ENCODE results near the gene TOLLIP.

The TOLLIP gene

DNA sequence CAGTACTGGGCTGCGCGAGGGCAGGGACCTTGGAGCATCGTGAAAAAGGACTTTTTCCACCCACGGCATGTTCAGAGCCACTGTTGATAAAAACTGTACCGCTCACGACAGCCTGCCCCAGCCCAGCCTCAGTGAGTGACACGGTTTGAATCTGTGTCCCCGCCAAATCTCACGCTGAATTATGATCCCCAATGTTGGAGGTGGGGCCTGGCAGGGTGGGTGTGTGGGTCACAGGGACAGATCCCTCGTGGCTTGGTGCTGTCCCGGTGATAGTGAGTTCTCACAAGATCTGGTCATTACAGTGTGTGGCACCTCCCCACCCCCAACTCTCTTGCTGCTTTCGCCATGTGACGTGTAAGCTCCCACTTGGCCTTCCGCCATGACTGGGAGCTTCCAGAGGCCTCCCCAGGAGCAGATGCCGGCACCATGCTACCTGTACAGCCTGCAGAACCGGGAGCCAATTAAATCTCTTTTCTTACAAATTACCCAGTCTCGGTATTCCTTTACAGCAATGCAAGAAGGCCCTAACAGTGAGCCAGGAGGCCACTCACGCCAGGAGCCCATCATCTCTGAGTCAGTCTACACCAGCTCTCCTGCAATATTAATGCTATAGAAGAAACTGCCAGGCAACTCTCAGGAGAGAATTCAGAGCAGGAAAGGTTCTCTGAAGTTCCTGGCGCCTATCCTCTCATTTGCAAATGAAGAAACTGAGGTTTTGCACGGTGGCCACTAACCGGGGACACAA lies 1.3 kb downstream of the TOLLIP start:
- H3K4me3 ChIP-seq (ENCODE audit: low read depth, low read length) = peak overlapping the region; percentile 34
- DNase-seq (ENCODE audit: low read depth) = no peak
- TF ChIP-seq, protein P1, sequence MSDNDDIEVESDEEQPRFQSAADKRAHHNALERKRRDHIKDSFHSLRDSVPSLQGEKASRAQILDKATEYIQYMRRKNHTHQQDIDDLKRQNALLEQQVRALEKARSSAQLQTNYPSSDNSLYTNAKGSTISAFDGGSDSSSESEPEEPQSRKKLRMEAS (IDR thresholded peaks at IDR 0.05; ENCODE audit: low read depth, low read length) = no peak
- no peak for TF ChIP-seq MYC (IDR thresholded peaks at IDR 0.05; ENCODE audit: low read depth, low read length)
- TF ChIP-seq, protein P2, sequence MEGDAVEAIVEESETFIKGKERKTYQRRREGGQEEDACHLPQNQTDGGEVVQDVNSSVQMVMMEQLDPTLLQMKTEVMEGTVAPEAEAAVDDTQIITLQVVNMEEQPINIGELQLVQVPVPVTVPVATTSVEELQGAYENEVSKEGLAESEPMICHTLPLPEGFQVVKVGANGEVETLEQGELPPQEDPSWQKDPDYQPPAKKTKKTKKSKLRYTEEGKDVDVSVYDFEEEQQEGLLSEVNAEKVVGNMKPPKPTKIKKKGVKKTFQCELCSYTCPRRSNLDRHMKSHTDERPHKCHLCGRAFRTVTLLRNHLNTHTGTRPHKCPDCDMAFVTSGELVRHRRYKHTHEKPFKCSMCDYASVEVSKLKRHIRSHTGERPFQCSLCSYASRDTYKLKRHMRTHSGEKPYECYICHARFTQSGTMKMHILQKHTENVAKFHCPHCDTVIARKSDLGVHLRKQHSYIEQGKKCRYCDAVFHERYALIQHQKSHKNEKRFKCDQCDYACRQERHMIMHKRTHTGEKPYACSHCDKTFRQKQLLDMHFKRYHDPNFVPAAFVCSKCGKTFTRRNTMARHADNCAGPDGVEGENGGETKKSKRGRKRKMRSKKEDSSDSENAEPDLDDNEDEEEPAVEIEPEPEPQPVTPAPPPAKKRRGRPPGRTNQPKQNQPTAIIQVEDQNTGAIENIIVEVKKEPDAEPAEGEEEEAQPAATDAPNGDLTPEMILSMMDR (IDR thresholded peaks at IDR 0.05; ENCODE audit: low read depth, low read length) = no peak
- no peak for TF ChIP-seq POLR2A (IDR thresholded peaks at IDR 0.05; ENCODE audit: extremely low read depth, insufficient read length)

DNA sequence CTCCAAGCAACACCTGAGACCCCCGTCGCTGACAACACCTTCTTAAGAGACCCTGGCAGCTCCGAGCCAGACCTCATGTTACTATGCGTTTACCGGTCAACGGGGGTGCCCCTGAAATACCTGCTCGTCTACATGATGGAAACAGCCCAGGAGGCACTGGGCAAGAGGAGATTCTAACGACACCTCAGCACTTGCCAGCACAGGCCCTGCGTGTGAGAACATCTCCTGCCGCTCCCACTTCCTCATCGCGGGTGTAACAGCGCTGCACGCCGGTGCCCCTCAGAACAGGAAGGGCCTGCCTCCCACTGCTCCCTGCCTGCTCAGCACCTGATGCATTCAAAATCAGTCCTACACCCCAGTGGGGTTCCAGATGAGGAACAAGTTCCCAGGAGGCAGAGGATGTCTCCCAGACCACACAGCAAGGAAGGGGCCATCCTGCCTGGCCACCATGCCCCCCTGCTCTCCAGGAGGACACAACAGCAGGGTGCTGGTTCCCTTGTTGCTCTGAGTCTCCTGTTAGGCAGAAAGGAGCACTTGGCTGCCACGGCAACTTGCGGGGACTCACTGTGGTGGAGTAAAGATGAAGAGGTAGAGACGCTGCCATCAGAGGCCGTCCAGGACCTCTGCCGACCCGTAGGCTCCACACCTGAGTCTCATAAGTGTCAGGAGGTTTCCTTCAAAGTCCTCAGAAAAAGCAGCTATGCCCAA lies 2.1 kb downstream of the TOLLIP start:
- no peak overlapping the region for H3K4me3 ChIP-seq (ENCODE audit: low read depth, low read length)
- DNase-seq (ENCODE audit: low read depth) = peak; percentile 68
- TF ChIP-seq, protein P1 (IDR thresholded peaks at IDR 0.05; ENCODE audit: low read depth, low read length) = no peak
- TF ChIP-seq, protein P2 (IDR thresholded peaks at IDR 0.05; ENCODE audit: low read depth, low read length) = no peak
- TF ChIP-seq POLR2A (IDR thresholded peaks at IDR 0.05; ENCODE audit: extremely low read depth, insufficient read length) (no peak), MYC (IDR thresholded peaks at IDR 0.05; ENCODE audit: low read depth, low read length) (no peak)

DNA sequence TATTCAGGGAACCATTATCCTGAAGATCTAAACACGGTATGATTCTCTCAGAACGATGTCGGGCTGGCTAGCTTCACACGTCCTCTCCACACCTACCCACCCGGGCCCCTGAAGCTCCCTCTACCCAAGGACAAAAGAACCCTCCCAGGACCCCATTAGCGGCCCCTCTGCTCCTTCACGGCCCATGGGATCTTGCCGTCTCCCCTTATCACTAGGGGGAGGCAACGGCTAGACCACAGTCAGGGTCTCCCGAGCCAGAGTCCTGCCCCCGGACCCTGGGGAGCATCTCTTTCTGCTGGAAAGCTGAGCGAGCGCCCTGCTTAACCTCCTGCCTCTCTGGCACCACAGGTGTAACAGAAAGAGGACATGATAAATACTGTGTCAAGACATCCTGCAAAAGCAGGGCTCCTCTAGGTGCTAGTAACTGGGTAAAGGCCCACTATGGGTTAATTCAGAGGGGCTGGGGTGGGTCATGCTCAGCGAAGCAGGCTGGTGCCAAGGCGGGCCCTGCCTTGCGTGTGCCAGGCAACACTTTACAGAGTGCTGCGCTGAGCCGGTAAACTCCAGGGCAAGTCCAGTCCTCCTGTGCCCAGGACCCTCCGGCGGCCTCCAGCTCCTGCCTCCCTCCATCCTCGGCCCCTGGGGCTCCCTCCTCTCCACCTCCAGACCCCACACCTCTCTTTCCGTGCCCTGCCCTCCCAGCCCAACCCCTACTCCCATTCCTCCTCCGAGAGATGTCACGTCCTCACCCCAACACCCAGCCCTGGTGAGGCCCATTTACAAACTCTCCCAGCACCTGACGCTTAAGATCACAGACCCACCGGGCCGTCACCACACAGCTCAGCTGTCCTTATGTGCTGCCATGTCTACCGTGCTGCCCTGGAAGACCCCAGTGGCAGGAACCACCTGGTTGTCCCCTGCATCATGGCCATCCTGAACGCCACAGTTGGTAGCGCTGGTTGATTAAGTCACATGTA lies 3.0 kb downstream of the TOLLIP start:
- DNase-seq (ENCODE audit: low read depth) = no peak
- no peak overlapping the region for H3K4me3 ChIP-seq (ENCODE audit: low read depth, low read length)
- TF ChIP-seq, protein P2 (IDR thresholded peaks at IDR 0.05; ENCODE audit: low read depth, low read length) = no peak
- TF ChIP-seq POLR2A (IDR thresholded peaks at IDR 0.05; ENCODE audit: extremely low read depth, insufficient read length) (no peak), MYC (IDR thresholded peaks at IDR 0.05; ENCODE audit: low read depth, low read length) (no peak)
- TF ChIP-seq, protein P1 (IDR thresholded peaks at IDR 0.05; ENCODE audit: low read depth, low read length) = no peak

DNA sequence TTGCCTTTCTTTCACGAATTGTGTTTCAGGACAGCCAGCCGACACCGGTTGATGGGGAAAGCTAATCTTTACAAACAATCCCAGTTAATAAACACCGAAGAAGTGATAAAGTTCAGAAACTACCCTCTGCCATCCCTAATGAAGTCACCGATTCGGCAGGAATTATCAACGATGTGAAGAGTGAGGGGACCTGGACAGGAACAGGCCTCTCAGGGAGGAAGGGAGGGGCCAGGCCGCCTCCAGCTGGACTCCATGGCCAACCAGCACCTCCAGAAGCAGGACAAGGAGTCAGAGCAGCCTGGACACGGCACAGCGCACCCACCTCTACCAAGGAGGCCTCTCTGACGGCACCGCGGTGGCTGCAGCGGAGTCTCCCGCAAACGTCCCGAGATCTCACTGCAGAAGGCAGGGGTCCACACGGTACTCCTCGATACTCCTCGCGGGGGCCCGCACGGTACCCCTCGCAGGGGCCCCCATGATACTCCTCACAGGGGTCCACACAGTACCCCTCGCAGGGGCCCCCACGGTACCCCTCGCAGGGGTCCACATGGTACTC lies 3.9 kb downstream of the TOLLIP start:
- H3K4me3 ChIP-seq (ENCODE audit: low read depth, low read length) = no peak overlapping the region
- no peak for DNase-seq (ENCODE audit: low read depth)
- TF ChIP-seq MYC (IDR thresholded peaks at IDR 0.05; ENCODE audit: low read depth, low read length) = no peak
- TF ChIP-seq, protein P2 (IDR thresholded peaks at IDR 0.05; ENCODE audit: low read depth, low read length) = no peak
- no peak for TF ChIP-seq POLR2A (IDR thresholded peaks at IDR 0.05; ENCODE audit: extremely low read depth, insufficient read length)
- TF ChIP-seq, protein P1 (IDR thresholded peaks at IDR 0.05; ENCODE audit: low read depth, low read length) = no peak

DNA sequence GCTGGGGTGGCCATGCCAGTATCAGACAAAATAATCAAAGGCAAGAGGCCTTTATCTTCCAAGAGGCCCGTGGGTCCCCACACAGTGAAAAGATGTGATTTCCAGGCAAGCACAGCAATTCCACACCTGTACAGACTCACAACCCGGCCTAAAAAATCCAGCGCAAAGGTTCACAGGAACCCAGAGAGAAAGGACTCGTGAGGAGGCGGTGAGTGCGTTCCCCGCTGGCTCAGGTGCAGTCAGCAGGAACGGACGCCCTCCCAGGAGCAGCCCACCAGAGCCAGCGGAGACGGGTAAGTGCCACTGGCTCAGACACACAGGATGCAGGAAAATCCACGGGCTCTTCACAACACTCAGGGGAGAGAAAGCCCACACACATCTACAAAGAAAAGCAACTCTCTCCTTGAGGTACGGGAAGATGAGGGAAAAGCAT lies 4.4 kb downstream of the TOLLIP start:
- no peak for DNase-seq (ENCODE audit: low read depth)
- no peak overlapping the region for H3K4me3 ChIP-seq (ENCODE audit: low read depth, low read length)
- TF ChIP-seq MYC (IDR thresholded peaks at IDR 0.05; ENCODE audit: low read depth, low read length) (no peak), POLR2A (IDR thresholded peaks at IDR 0.05; ENCODE audit: extremely low read depth, insufficient read length) (no peak)
- TF ChIP-seq, protein P2 (IDR thresholded peaks at IDR 0.05; ENCODE audit: low read depth, low read length) = no peak
- TF ChIP-seq, protein P1 (IDR thresholded peaks at IDR 0.05; ENCODE audit: low read depth, low read length) = no peak
